AG04449 (cell line): ENCODE measurements around the gene CTNNA2.

Experiments
- CTCF ChIA-PET: fragments of 350-600 bp; formaldehyde crosslinking; extraction: SDS; loops from one replicate; lab custom pipeline; 2021; ENCODE audit warnings: antibody characterized with exemption; lab: Yijun Ruan, JAX
- POLR2A ChIA-PET: fragments of 400-600, 350-600 bp; formaldehyde crosslinking; extraction: SDS; loops from one replicate; lab custom pipeline; 2020; ENCODE audit warnings: antibody characterized with exemption, inconsistent platforms; lab: Yijun Ruan, JAX
- DNase-seq: peaks from one replicate; pipeline ENCODE4 v3.0.0-alpha.2; 2010; ENCODE audit warnings: low read depth, low spot score
- H3K4me3 ChIP-seq: 2 replicates; pipeline ENCODE4 v1.5.1; 2011; ENCODE audit warnings: low read depth, mild to moderate bottlenecking, control low read depth, low read length
- CTCF ChIP-seq: IDR thresholded peaks from one replicate; pipeline ENCODE4 v1.5.1; 2011; ENCODE audit warnings: mild to moderate bottlenecking, moderate library complexity, low read length, control low read depth, inconsistent platforms; ENCODE audit not compliant: insufficient read depth; ENCODE audit errors: missing control alignments

The CTNNA2 gene

DNA sequence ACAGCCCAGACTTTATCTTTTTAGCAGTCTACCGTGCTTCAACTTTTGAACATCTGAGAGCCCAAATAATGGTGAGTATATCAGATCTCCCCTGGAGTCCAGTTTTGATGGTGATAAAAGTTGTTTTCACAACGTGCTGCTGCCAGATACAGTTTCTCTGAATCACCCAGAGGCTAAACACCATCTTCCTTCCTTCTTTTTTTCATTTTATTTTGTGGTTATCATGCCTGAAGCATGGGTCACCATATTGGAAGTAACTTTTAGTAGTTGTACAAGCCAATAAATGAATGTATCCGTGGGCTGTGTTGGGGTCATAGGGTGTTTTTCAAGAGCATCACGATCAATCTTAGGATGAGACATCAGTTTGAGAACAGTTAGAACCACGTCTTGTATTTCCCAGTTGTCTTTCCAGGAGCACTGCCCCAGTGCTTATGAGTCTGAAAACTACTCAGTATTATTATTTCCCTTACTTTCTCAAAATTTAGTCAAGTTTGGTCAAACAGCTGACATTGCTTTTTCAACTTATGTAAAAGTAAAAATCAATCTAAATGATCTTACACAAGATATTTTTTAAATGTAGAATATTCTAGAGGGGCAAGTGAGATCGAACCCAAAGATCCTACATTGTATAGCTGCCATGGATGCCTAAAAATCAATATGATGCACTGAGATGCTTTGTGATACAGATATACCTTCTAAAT lies 311.4 kb downstream of the CTNNA2 start:
- no peak overlapping the region for H3K4me3 ChIP-seq
- TF ChIP-seq CTCF: no peak
- ChIA-PET CTCF (no interaction called here), POLR2A (no interaction called here)
- DNase-seq: no peak

- no peak overlapping the region for H3K4me3 ChIP-seq
- ChIA-PET CTCF (no interaction called here), POLR2A (no interaction called here)
- no peak for DNase-seq
- TF ChIP-seq CTCF: no peak
These were observed 315.0 kb downstream of the CTNNA2 start for GRCh38 chr2:79827881-79828280.

DNA sequence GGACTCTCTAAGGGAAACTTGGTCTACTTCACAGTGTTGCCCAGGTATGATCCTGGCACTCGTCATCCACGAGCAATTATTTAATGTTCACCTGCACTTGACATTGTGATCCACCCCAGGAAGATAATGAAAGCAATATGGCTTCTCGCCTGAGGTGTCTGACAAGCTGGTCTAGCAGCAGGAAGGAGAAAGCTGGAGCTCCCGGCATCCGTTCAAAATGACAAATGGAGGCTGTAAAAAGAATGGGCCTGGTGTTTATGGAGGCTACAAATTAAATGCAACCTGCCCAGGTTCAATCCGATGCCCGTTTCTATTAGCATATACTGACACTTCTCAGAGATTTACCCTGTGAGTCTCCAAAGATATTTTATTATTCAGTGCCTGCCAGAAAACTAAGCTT lies 317.6 kb downstream of the CTNNA2 start:
- POLR2A ChIA-PET: no interaction called here
- DNase-seq: no peak
- CTCF ChIA-PET: no interaction called here
- TF ChIP-seq CTCF: no peak
- H3K4me3 ChIP-seq: no peak overlapping the region

DNA sequence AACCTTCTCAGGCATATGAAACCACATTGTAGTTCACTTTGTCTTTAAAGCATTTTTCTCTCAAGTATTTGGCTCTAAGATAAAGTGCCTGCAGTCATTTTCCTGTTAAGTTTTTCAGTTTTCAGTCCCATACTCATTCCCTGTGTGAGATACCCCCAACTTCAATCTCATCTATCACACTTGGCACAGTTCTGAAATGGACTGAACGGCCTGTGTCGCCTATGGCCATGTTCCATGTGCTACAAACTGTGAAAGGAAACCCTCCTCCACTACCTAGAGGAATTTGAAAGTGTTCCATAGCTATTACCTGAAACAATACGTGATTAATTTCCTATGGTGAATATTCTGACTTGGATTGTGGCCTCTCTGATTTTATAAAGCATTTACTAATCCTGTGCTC lies 319.1 kb downstream of the CTNNA2 start:
- no peak overlapping the region for H3K4me3 ChIP-seq
- DNase-seq: no peak
- no peak for TF ChIP-seq CTCF
- ChIA-PET CTCF (no interaction called here), POLR2A (no interaction called here)

GRCh38 chr2:79832511-79833234 lies 319.8 kb downstream of the CTNNA2 start:
- TF ChIP-seq CTCF: no peak
- no peak overlapping the region for H3K4me3 ChIP-seq
- no peak for DNase-seq
- ChIA-PET CTCF (no interaction called here), POLR2A (no interaction called here)

- TF ChIP-seq CTCF: no peak
- CTCF ChIA-PET: no interaction called here
These were observed 320.5 kb downstream of the CTNNA2 start for GRCh38 chr2:79833235-79833878.

More at GRCh38 chr2:79833235-79833878, 320.5 kb downstream of the CTNNA2 start:
- no peak overlapping the region for H3K4me3 ChIP-seq
- POLR2A ChIA-PET: no interaction called here
- no peak for DNase-seq
